ENCODE measurements around the gene SLC20A1.

GRCh38 chr2:112601754-112602153 lies 44.0 kb upstream of the SLC20A1 start:
- TF ChIP-seq, protein P1, sequence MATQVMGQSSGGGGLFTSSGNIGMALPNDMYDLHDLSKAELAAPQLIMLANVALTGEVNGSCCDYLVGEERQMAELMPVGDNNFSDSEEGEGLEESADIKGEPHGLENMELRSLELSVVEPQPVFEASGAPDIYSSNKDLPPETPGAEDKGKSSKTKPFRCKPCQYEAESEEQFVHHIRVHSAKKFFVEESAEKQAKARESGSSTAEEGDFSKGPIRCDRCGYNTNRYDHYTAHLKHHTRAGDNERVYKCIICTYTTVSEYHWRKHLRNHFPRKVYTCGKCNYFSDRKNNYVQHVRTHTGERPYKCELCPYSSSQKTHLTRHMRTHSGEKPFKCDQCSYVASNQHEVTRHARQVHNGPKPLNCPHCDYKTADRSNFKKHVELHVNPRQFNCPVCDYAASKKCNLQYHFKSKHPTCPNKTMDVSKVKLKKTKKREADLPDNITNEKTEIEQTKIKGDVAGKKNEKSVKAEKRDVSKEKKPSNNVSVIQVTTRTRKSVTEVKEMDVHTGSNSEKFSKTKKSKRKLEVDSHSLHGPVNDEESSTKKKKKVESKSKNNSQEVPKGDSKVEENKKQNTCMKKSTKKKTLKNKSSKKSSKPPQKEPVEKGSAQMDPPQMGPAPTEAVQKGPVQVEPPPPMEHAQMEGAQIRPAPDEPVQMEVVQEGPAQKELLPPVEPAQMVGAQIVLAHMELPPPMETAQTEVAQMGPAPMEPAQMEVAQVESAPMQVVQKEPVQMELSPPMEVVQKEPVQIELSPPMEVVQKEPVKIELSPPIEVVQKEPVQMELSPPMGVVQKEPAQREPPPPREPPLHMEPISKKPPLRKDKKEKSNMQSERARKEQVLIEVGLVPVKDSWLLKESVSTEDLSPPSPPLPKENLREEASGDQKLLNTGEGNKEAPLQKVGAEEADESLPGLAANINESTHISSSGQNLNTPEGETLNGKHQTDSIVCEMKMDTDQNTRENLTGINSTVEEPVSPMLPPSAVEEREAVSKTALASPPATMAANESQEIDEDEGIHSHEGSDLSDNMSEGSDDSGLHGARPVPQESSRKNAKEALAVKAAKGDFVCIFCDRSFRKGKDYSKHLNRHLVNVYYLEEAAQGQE (IDR thresholded peaks at IDR 0.05; ENCODE audit: insufficient read depth in 1 of 2, low read depth in 2 of 2, low read length in 2 of 2) = no peak
- no peak for TF ChIP-seq POLR2AphosphoS5 (IDR thresholded peaks at IDR 0.05; ENCODE audit: low read depth, low read length)
- no peak for TF ChIP-seq SIN3A (IDR thresholded peaks at IDR 0.05; ENCODE audit: borderline replicate concordance, insufficient read depth, low read length)

All from PFSK-1 (cell line).